ENCODE measurements around the gene NFIB. TPM values are rescaled to one million over a fixed set of nuclear protein-coding genes. Genes with fewer than 3 reads are reported as not detected.
A peak's percentile ranks its signal among the peaks of the same experiment; 100 is the strongest.

NFIB gene
- total and polyA plus RNA-seq, 2 donors (not counting 3 experiments of a cell fraction or from before 2014, with no cell fraction given) = 26.4 to 174 TPM

DNA sequence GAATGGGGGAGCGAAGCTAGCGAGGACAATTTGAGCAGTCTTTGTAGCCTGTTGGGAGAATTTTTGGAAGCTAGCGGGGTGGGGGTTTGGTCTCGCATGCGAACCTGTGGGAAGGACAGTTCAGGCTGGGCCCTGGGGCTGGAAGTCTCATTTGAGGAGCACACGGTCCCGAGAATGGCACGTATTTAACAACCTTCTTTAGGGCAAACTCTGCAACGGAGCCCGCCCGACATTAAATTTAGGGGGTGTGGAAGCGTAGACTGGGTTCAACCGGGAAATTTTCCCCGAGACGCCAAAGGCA is 35.2 kb upstream of the NFIB start:
- POLR2A ChIA-PET = interaction anchor here (0.7 to 1.1 kb wide), 2 partner anchors 32 to 34 kb away, joined by 3 to 4 read pairs; no protein-coding TSS in a partner anchor
- intact Hi-C loops (cut with micrococcal nuclease) (loop anchor here (1.0 kb wide), 1 partner anchor 922 kb away; no protein-coding TSS in a partner anchor), dilution Hi-C loops (cut with MboI; ENCODE audit: extremely low pct_ligation_motif_present, low sequenced_read_pairs) (no loop called here)
- TF ChIP-seq FOS (IDR thresholded peaks at IDR 0.05; ENCODE audit: borderline replicate concordance, insufficient read depth, low read length) (no peak), CTCF (IDR thresholded peaks at IDR 0.05; ENCODE audit: extremely low read depth in 1 of 2, insufficient read depth in 1 of 2, low read depth in 1 of 2, low read length in 2 of 2) (no peak), GATA2 (IDR thresholded peaks at IDR 0.05; ENCODE audit: insufficient read depth, insufficient read length, low read depth, low read length) (no peak), MYC (IDR thresholded peaks at IDR 0.05; ENCODE audit: low read depth, low read length) (no peak), JUN (IDR thresholded peaks at IDR 0.05; ENCODE audit: borderline replicate concordance, insufficient read depth, insufficient read length, low read depth) (no peak), POLR2AphosphoS5 (IDR thresholded peaks at IDR 0.05; ENCODE audit: insufficient read depth, low read depth, low read length) (no peak), POLR2A (IDR thresholded peaks at IDR 0.05; ENCODE audit: low read depth, low read length) (no peak), EZH2 (IDR thresholded peaks at IDR 0.05; ENCODE audit: borderline replicate concordance, low read depth, low read length, severe bottlenecking) (no peak)
- TF ChIP-seq, protein P1, sequence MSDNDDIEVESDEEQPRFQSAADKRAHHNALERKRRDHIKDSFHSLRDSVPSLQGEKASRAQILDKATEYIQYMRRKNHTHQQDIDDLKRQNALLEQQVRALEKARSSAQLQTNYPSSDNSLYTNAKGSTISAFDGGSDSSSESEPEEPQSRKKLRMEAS (IDR thresholded peaks at IDR 0.05; ENCODE audit: insufficient read depth, insufficient read length) = no peak
- peak; percentile 37 for DNase-seq (ENCODE audit: low read depth, low spot score)
- H3K9ac ChIP-seq (replicated peaks; ENCODE audit: extremely low read depth, insufficient read depth, low read length) = peak overlapping the region; percentile 20
- H3K9me1 ChIP-seq (replicated peaks; ENCODE audit: control insufficient read depth, extremely low read depth, insufficient read depth, low read length) = no peaks in the 10 kb centered on the region
- no peaks in the 10 kb centered on the region for H3K27me3 ChIP-seq (ENCODE audit: control insufficient read depth in 2 of 2, insufficient read depth in 2 of 2, low read length in 2 of 2)
- no peaks in the 10 kb centered on the region for H3K79me2 ChIP-seq (ENCODE audit: control insufficient read depth, insufficient read depth, low read length)
- CTCF ChIA-PET = interaction anchor here (1.2 to 2.3 kb wide), 5 partner anchors 12 to 51 kb away, joined by 3 to 7 read pairs (median 6); no protein-coding TSS in a partner anchor
- peak overlapping the region; percentile 67 for H2AFZ ChIP-seq (ENCODE audit: low read depth, low read length)
- H3K4me3 ChIP-seq (replicated peaks in 1 of 3; ENCODE audit: insufficient read depth in 1 of 3, low read depth in 1 of 3, low read length in 3 of 3) = peak overlapping the region in 1 of 3 experiments; percentile 7
- no peaks in the 10 kb centered on the region for H4K20me1 ChIP-seq (replicated peaks; ENCODE audit: control insufficient read depth, extremely low read depth, insufficient read depth, low read length)
- H3K4me2 ChIP-seq (ENCODE audit: insufficient read depth, low read length) = peak overlapping the region; percentile 83
- no TSS peak for BruUV-seq (replicated peaks)
- FAIRE-seq = no peak
- H3K36me3 ChIP-seq (ENCODE audit: control insufficient read depth in 2 of 2, extremely low read depth in 1 of 2, insufficient read depth in 2 of 2, low read length in 2 of 2) = no peaks in the 10 kb centered on the region
- H3K4me1 ChIP-seq (ENCODE audit: control insufficient read depth, extremely low read depth, insufficient read depth, low read length) = peaks cover 61% of the 10 kb centered on the region
- no peak overlapping the region for H3K27ac ChIP-seq (ENCODE audit: insufficient read depth, low read depth, low read length)
- no peaks in the 10 kb centered on the region for H3K9me3 ChIP-seq (replicated peaks; ENCODE audit: control insufficient read depth, insufficient read depth, low read length)

Data from endothelial cell of umbilical vein (primary cell).